DMS79 (cell line): ENCODE results near the gene ITGAV.

Source experiments
- DNase-seq: peaks from one replicate; lab custom pipeline; 2025; lab: John Stamatoyannopoulos, UW

The ITGAV gene

GRCh38 chr2:186575302-186575701 lies 14.6 kb upstream of the ITGAV start:
- DNase-seq = no peak

GRCh38 chr2:186575856-186576255 lies 14.0 kb upstream of the ITGAV start:
- no peak for DNase-seq

GRCh38 chr2:186576614-186577013 lies 13.2 kb upstream of the ITGAV start:
- DNase-seq = no peak

GRCh38 chr2:186582698-186583097 lies 7.2 kb upstream of the ITGAV start:
- no peak for DNase-seq

GRCh38 chr2:186584053-186584452 lies 5.8 kb upstream of the ITGAV start:
- no peak for DNase-seq

- DNase-seq = no peak
Observed at GRCh38 chr2:186588421-186588820, 1.4 kb upstream of the ITGAV start.

- DNase-seq = no peak
Observed at GRCh38 chr2:186588940-186589611, 780 bp upstream of the ITGAV start.

GRCh38 chr2:186590350-186590758 lies 498 bp downstream of the ITGAV start:
- no peak for DNase-seq

- peak; percentile 4 for DNase-seq
Observed at GRCh38 chr2:186590759-186591505, 1.1 kb downstream of the ITGAV start.

- no peak for DNase-seq
Observed at GRCh38 chr2:186591506-186591890, 1.6 kb downstream of the ITGAV start.

- no peak for DNase-seq
Observed at GRCh38 chr2:186592137-186592875, 2.5 kb downstream of the ITGAV start.

- no peak for DNase-seq
Observed at GRCh38 chr2:186593523-186593922, 3.7 kb downstream of the ITGAV start.

GRCh38 chr2:186594001-186594722 lies 4.3 kb downstream of the ITGAV start:
- no peak for DNase-seq

- DNase-seq = no peak
Observed at GRCh38 chr2:186595219-186595618, 5.4 kb downstream of the ITGAV start.

- DNase-seq = no peak
Observed at GRCh38 chr2:186599186-186599778, 9.4 kb downstream of the ITGAV start.

GRCh38 chr2:186603286-186603685 lies 13.4 kb downstream of the ITGAV start:
- DNase-seq = no peak

GRCh38 chr2:186605041-186605440 lies 15.2 kb downstream of the ITGAV start:
- DNase-seq = no peak

- DNase-seq = no peak
Observed at GRCh38 chr2:186607660-186608324, 17.9 kb downstream of the ITGAV start.

- no peak for DNase-seq
Observed at GRCh38 chr2:186610785-186611184, 20.9 kb downstream of the ITGAV start.

GRCh38 chr2:186611526-186611925 lies 21.7 kb downstream of the ITGAV start:
- DNase-seq = no peak

- no peak for DNase-seq
Observed at GRCh38 chr2:186612026-186612425, 22.2 kb downstream of the ITGAV start.
